ENCODE measurements around the gene C17orf107. TPM values are rescaled to one million over a fixed set of nuclear protein-coding genes. Genes with fewer than 3 reads are reported as not detected.

C17orf107 gene
- total RNA-seq, 1 donor from 2014 or later = 0.68 TPM

DNA sequence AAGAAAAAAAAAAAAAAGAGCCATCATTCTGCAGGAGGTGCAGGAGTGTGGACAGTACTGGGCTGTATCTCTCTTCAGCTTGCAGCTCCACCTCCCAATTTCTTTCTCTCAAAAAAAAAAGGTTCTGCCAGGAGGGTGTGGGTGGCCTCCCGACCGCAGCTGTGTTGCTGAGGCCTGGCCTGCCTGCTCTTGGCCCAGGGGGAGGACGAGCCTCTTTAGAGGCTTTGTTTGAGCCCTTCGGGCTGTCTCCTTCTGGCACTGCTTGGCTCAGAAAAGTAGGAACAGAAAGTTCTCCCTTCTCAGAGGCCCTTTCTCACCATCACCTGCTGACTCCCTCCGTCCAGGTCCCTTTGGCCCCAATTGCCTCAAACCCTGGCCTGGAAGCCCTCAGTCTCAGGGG lies 22.2 kb upstream of the C17orf107 start:
- no peak for DNase-seq

- DNase-seq = no peak
Measured at GRCh38 chr17:4879601-4880000, 19.7 kb upstream of the C17orf107 start.

DNA sequence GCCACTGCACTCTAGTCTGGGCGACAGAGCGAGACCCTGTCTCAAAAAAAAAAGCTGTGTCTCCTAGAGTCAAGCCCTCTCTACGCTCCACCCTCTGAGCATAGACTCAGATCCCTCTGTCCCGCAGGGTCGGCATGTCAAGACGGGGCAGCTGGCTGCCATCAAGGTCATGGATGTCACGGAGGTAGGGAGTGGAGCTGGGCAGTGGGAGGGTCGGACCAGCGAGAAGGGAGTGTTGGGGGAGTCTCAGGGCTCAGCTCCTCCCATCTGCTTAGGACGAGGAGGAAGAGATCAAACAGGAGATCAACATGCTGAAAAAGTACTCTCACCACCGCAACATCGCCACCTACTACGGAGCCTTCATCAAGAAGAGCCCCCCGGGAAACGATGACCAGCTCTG lies 18.5 kb upstream of the C17orf107 start:
- DNase-seq = no peak

DNA sequence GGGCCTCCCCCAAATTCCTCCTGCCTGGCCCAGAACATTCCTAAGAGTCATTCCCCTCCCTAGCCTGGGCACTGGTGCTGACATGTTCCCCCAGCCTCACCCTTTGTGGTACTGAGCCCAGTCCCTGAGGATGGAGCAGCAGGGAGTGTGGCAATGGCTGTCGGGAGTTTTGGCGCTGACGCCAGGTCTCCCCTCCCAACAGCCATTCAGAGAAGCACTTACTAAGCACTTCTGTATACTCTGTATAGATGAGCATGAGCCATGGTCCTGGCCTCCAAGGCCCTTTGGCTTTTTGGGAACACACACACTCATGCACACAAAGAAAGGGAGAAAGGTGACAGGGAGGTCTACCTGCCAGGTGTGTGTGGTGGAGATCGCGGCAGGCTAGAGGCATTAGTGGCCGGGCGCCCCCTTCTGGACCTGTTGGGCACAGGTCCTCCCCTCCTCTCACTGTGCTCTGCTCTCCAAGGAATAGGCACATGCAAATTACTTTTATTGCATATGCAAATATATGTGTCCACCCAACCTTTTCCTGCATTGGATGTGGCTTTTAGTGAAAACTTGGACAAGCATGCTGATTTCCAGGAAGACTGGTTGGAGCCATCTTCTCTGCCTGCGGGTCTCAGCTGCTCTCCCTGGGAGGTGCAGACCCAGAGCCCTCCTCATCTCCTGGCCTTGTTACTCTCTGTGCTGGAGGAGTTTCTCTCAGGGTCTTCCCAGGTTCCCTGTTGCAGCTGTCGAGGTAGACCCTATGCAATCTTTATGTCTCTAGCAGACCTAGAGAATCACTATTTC lies 17.4 kb upstream of the C17orf107 start:
- peak; percentile 72 for DNase-seq

DNA sequence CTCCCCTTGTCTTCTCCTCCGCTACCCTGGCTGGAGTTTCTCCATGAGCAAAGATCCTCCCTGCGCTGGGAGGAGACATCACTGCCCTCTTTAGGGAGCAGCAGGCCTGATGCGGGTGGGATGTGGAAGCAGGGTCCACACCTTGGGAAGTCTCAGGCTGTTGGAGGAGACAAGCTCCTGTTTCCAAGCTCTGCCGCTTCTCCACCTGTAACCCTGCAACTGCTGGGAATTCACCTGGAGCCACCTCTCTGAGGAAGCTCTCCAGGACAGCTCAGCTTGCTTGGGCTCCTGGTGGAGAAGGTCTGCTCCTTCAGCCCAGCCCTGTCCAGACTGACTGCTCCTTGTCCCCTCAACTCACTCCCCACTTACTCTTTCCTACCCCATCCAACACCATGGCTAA lies 14.8 kb upstream of the C17orf107 start:
- no peak for DNase-seq

GRCh38 chr17:4886830-4887229 lies 12.5 kb upstream of the C17orf107 start:
- no peak for DNase-seq

DNA sequence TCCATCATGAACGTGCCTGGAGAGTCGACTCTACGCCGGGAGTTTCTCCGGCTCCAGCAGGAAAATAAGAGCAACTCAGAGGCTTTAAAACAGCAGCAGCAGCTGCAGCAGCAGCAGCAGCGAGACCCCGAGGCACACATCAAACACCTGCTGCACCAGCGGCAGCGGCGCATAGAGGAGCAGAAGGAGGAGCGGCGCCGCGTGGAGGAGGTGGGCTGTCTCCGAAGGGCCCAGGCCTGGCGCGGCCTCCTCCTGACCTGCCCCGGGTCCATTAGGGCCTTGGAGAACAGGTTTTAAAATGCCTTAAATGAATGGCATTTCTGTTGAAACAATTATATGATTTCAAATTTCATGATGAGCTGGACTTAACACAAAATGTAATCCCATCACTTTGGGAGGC lies 11.8 kb upstream of the C17orf107 start:
- DNase-seq = no peak

GRCh38 chr17:4891411-4892410 lies 7.6 kb upstream of the C17orf107 start:
- DNase-seq = no peak

DNA sequence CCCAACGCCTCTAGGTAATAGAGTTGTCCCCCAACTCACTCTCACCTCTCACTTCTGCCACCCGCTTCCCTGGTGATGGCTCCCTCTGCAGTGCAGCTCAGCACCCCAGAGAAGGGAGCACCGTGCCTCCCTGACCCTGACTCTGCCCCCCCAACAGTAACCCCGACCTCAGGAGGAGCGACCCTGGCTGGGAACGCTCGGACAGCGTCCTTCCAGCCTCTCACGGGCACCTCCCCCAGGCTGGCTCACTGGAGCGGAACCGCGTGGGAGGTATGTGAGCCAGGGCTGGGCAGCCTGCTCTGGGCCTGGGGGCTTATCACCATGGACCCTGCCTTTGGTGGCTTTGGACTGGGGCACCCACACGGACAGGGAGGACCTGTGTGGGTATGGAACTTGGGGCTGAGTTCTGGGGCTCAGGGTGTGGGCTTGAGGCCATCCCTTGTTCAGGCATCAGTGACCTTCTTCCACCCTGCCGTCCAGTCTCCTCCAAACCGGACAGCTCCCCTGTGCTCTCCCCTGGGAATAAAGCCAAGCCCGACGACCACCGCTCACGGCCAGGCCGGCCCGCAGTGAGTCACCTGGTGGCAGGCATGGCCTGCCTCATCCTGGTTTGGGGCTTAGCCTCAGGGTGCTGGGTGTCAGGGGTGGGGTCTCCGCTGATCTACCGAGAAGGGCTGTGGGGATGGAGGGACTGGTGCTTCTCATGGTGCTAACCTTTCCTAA lies 6.7 kb upstream of the C17orf107 start:
- no peak for DNase-seq

DNA sequence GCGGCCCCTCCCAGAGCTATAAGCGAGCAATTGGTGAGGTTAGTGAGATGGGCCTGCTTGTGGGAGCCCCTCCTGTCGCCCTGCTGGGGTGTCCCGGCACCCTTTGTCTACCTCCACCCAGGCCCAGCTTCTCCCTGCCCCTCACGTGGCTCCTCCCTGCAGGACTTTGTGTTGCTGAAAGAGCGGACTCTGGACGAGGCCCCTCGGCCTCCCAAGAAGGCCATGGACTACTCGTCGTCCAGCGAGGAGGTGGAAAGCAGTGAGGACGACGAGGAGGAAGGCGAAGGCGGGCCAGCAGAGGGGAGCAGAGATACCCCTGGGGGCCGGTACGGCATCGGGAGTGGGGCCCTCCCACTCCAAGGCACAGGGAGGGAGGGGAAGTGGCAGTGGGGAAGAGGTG lies 6.1 kb upstream of the C17orf107 start:
- no peak for DNase-seq

GRCh38 chr17:4893721-4894560 lies 5.4 kb upstream of the C17orf107 start:
- no peak for DNase-seq

- DNase-seq = no peak
Measured at GRCh38 chr17:4895121-4895520, 4.2 kb upstream of the C17orf107 start.

DNA sequence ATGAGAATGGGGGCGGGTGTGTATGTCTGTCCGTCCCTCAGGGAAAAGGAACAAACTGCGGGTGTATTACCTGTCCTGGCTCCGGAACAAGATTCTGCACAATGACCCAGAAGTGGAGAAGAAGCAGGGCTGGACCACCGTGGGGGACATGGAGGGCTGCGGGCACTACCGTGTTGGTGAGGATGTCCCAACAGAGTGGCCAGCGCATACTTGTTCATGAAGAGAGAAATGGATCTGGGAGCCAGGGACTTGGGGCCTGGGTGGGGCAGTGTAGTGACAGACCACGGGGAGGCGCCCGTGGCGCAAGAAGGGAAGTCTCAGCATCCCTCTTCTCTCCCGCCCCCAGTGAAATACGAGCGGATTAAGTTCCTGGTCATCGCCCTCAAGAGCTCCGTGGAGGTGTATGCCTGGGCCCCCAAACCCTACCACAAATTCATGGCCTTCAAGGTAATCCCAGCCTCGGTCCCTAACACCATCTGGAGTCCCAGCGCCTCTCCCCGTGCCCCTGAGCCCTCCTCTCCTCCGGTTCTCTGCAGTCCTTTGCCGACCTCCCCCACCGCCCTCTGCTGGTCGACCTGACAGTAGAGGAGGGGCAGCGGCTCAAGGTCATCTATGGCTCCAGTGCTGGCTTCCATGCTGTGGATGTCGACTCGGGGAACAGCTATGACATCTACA lies 3.5 kb upstream of the C17orf107 start:
- no peak for DNase-seq

DNA sequence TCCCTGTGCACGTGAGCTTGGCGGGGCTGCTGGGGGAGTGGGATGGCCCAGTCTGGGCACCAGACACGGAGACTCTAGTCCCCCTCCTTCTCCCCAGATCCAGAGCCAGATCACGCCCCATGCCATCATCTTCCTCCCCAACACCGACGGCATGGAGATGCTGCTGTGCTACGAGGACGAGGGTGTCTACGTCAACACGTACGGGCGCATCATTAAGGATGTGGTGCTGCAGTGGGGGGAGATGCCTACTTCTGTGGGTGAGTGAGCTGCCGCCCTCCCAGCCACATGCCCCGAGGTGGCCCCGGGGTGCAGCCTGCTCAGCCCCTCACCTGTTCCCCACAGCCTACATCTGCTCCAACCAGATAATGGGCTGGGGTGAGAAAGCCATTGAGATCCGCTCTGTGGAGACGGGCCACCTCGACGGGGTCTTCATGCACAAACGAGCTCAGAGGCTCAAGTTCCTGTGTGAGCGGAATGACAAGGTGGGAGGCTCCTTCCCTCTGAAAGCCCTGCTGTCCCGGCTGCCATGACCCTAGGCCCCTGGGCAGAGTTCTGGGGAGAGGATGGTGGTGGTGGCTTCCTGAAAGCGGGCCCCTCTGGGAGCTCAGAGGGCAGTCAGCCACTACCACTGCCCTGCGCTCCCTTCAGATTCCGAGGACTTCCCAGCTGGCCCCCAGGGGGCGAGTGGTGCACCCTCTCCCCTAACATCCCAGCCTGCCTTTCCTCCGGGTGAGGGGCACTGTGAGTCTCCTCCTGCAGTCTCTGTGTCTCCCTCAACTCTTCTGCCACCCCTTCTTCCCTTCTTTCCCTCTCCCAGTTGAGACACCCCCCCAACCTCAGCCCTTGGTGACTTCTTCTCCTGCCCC lies 2.8 kb upstream of the C17orf107 start:
- no peak for DNase-seq

GRCh38 chr17:4897198-4897687 lies 2.1 kb upstream of the C17orf107 start:
- DNase-seq = no peak

GRCh38 chr17:4897785-4898184 lies 1.6 kb upstream of the C17orf107 start:
- DNase-seq = no peak

GRCh38 chr17:4898351-4898750 lies 985 bp upstream of the C17orf107 start:
- DNase-seq = no peak

GRCh38 chr17:4898927-4899326 lies 409 bp upstream of the C17orf107 start:
- no peak for DNase-seq

DNA sequence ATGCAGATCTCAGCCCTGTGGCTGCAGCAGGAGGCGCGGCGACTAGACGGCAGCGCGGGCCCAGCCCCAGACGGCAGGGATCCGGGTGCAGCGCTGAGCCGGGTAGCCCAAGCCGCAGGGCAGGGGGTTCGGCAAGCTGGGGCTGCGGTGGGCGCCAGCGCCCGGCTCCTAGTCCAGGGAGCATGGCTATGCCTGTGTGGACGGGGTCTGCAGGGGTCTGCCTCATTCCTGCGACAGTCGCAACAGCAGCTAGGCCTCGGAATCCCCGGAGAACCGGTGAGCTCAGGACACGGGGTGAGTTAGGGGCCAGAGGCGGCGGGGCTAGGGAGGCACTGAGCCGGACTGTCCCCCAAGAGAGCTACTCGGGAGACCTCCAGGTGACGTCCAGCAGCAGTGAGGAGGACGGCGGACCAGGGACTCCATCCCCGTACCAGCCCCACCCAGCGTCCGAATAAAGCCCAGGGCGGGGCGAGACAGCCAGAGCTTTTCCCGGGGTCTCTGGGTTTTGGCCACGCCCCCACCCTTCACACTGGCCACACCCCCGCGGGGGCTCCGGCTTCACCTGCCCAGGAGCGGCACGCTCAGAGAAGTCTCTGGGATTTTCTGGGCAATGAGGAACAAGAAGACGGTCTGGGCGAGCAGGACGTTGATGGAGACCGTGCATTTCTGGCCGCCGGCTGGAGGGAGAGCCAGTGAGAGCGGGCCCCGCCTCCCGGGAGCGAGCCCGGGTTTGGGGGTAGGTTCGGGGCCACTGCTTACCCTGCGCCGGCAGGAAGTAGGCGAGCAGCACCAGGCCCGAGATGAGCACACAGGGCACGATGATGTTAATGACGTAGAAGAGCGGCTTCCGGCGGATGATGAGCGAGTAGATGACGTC lies 1.1 kb downstream of the C17orf107 start:
- peak; percentile 54 for DNase-seq

Data from dermis blood vessel endothelial cell (primary cell).